OCI-LY3 (cell line): ENCODE data around the gene YWHAE.
"Not testable (repeated sequence)": the region's sequence is repeated elsewhere in the genome, so short reads cannot be mapped to it uniquely, and the experiment has no call there.

Experiments
- H2AFZ ChIP-seq: fragments of 200-600, 300-600 bp; shearing (Covaris generic); 2 replicates; pipeline ENCODE4 v1.6.0; 2014; ENCODE audit warnings: antibody characterized with exemption, low read depth, low read length
- H3K27ac ChIP-seq: fragments of 200-600, 300-600 bp; sonication (generic); 2 replicates; pipeline ENCODE4 v1.5.1; 2014; ENCODE audit warnings: mild to moderate bottlenecking, low read length, moderate library complexity, mixed read lengths
- H3K27me3 ChIP-seq: fragments of 200-600, 300-600 bp; sonication (generic); 2 replicates; pipeline ENCODE4 v1.6.1; 2014; ENCODE audit warnings: low read depth, low read length, mixed read lengths
- H3K36me3 ChIP-seq: fragments of 200-600, 300-600 bp; sonication (generic); replicated peaks from 2 replicates; pipeline ENCODE3; 2014; ENCODE audit warnings: low read depth, low read length, mixed read lengths
- H3K4me1 ChIP-seq: fragments of 300-600, 200-600 bp; sonication (generic); 2 replicates; pipeline ENCODE4 v1.6.1; 2014; ENCODE audit warnings: low read length, mixed read lengths
- H3K4me2 ChIP-seq: fragments of 200-600, 300-600 bp; sonication (generic); 2 replicates; pipeline ENCODE4 v1.6.1; 2014; ENCODE audit warnings: low read length, mixed read lengths
- H3K4me3 ChIP-seq: fragments of 300-600, 200-600 bp; sonication (generic); 2 replicates; pipeline ENCODE4 v1.5.1; 2014; ENCODE audit warnings: antibody characterized with exemption, mild to moderate bottlenecking, low read length, moderate library complexity
- H3K79me2 ChIP-seq: fragments of 300-600, 200-600 bp; shearing (Covaris generic); 2 replicates; pipeline ENCODE4 v1.6.1; 2014; ENCODE audit warnings: mild to moderate bottlenecking, low read length, mixed read lengths
- H3K9ac ChIP-seq: fragments of 300-600, 200-600 bp; shearing (Covaris generic); 2 replicates; pipeline ENCODE4 v1.6.0; 2014; ENCODE audit warnings: mild to moderate bottlenecking, low read length, moderate library complexity
- H3K9me3 ChIP-seq: fragments of 200-600, 300-600 bp; shearing (Covaris generic); 2 replicates; pipeline ENCODE4 v1.6.1; 2014; ENCODE audit warnings: low read length, mixed read lengths; ENCODE audit not compliant: insufficient read depth
- H4K20me1 ChIP-seq: fragments of 200-600, 300-600 bp; sonication (generic); 2 replicates; pipeline ENCODE4 v1.6.1; 2016; ENCODE audit warnings: low read length, mixed read lengths; ENCODE audit not compliant: insufficient read depth
- EZH2phosphoT487 ChIP-seq: fragments of 200-600 bp; shearing (Covaris generic); IDR thresholded peaks from 2 replicates; pipeline ENCODE4 v1.6.1; 2018; ENCODE audit warnings: antibody characterized with exemption, mixed run types, low read depth
- TF ChIP-seq, protein P1 (sequence below): fragments of 200-600, 300-600 bp; sonication (generic); IDR thresholded peaks from 2 replicates; pipeline ENCODE4 v1.5.1; 2014; ENCODE audit warnings: antibody characterized with exemption, low read length, low read depth

YWHAE gene

GRCh38 chr17:1421470-1421869 lies 21.4 kb upstream of the YWHAE start:
- Histone ChIP-seq H2AFZ (no peak overlapping the region), H4K20me1 (no peaks in the 10 kb centered on the region), H3K9me3 (no peaks in the 10 kb centered on the region), H3K4me3 (no peak overlapping the region), H3K9ac (no peak overlapping the region), H3K4me2 (no peak overlapping the region), H3K36me3 (peaks cover 16% of the 10 kb centered on the region), H3K27me3 (no peaks in the 10 kb centered on the region), H3K4me1 (no peaks in the 10 kb centered on the region), H3K27ac (no peak overlapping the region), H3K79me2 (peaks cover 12% of the 10 kb centered on the region)
- no peak for TF ChIP-seq EZH2phosphoT487
- TF ChIP-seq, protein P1, sequence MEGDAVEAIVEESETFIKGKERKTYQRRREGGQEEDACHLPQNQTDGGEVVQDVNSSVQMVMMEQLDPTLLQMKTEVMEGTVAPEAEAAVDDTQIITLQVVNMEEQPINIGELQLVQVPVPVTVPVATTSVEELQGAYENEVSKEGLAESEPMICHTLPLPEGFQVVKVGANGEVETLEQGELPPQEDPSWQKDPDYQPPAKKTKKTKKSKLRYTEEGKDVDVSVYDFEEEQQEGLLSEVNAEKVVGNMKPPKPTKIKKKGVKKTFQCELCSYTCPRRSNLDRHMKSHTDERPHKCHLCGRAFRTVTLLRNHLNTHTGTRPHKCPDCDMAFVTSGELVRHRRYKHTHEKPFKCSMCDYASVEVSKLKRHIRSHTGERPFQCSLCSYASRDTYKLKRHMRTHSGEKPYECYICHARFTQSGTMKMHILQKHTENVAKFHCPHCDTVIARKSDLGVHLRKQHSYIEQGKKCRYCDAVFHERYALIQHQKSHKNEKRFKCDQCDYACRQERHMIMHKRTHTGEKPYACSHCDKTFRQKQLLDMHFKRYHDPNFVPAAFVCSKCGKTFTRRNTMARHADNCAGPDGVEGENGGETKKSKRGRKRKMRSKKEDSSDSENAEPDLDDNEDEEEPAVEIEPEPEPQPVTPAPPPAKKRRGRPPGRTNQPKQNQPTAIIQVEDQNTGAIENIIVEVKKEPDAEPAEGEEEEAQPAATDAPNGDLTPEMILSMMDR, result no peak

DNA sequence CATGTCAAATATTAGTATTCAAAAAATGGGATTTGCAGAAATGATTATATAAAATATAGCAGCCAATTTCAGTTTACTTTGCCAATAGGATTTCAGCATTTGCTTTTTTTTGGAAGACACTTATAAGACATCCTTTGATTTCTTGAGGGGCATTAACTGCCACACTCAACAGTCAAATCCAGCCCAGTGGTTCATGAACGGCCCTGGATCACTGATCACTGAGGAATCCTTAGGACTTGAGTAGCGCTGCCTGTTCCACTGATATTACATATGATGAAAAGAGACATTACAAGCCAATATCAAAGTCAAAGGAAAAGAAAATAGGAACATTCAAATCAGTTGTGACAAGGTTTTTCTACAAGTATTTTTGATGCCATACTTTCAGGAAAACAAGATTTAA lies 21.0 kb upstream of the YWHAE start:
- H3K36me3 ChIP-seq, result peaks cover 16% of the 10 kb centered on the region
- no peak overlapping the region for H3K27ac ChIP-seq
- peaks cover 7% of the 10 kb centered on the region for H3K79me2 ChIP-seq

DNA sequence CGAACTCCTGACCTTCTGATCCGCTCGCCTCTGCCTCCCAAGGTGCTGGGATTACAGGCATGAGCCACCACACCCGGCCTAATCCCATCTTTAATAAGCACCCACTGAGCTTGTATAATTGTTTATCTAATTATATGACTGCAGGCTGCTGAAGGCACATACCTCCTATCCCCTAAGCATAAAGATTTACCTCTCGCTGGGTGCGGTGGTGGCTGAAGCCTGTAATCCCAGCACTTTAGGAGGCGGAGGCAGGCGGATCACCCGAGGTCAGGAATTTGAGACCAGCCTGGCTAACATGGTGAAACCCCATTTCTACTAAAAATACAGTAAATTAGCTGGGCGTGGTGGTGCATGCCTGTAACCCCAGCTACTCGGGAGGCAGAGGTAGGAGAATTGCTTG lies 20.1 kb upstream of the YWHAE start:
- H3K4me2 ChIP-seq, result no peak overlapping the region
- no peak overlapping the region for H3K27ac ChIP-seq
- no peaks in the 10 kb centered on the region for H3K79me2 ChIP-seq
- H3K9ac ChIP-seq, result no peak overlapping the region
- no peak for TF ChIP-seq EZH2phosphoT487
- TF ChIP-seq, protein P1, result no peak
- H2AFZ ChIP-seq, result no peak overlapping the region
- peaks cover 12% of the 10 kb centered on the region for H3K36me3 ChIP-seq
- H3K9me3 ChIP-seq, result no peaks in the 10 kb centered on the region
- H3K27me3 ChIP-seq, result no peaks in the 10 kb centered on the region
- H3K4me1 ChIP-seq, result no peaks in the 10 kb centered on the region
- H4K20me1 ChIP-seq, result no peaks in the 10 kb centered on the region
- no peak overlapping the region for H3K4me3 ChIP-seq

More for the DNA sequence above, 21.0 kb upstream of the YWHAE start:
- Histone ChIP-seq H3K4me1 (no peaks in the 10 kb centered on the region), H2AFZ (no peak overlapping the region), H3K9me3 (no peaks in the 10 kb centered on the region), H4K20me1 (no peaks in the 10 kb centered on the region), H3K27me3 (no peaks in the 10 kb centered on the region), H3K9ac (no peak overlapping the region), H3K4me2 (no peak overlapping the region), H3K4me3 (no peak overlapping the region)
- TF ChIP-seq, protein P1, result no peak
- no peak for TF ChIP-seq EZH2phosphoT487

DNA sequence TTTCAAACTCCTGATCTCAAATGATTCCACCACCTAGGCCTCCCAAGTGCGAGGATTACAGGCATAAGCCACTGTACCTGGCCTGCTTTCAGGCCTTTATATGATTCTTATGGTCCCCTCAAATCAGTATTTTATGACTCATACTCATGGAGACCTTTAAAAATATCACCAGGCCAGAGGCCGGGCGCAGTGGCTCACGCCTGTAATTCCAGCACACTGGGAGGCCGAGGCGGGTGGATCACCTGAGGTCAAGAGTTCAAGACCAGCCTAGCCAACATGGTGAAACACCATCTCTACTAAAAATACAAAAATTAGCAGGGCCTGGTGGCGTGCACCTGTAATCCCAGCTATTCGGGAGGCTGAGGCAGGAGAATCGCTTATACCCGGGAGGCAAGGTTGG lies 18.5 kb upstream of the YWHAE start:
- H2AFZ ChIP-seq, H3K4me3 ChIP-seq, H3K4me2 ChIP-seq, H3K27me3 ChIP-seq, H3K79me2 ChIP-seq, H3K27ac ChIP-seq, H3K4me1 ChIP-seq, H3K9ac ChIP-seq, H4K20me1 ChIP-seq, H3K9me3 ChIP-seq: not testable (repeated sequence)
- H3K36me3 ChIP-seq, result peaks cover 12% of the 10 kb centered on the region

- H2AFZ ChIP-seq, result no peak overlapping the region
- H3K4me2 ChIP-seq, result no peak overlapping the region
- no peaks in the 10 kb centered on the region; the same call in 1 of the 2 replicates for H3K4me1 ChIP-seq
- H3K79me2 ChIP-seq, result no peaks in the 10 kb centered on the region
- TF ChIP-seq, protein P1, result no peak
- no peak for TF ChIP-seq EZH2phosphoT487
- no peak overlapping the region for H3K27ac ChIP-seq
- peaks cover 3% of the 10 kb centered on the region for H3K36me3 ChIP-seq
- no peaks in the 10 kb centered on the region for H4K20me1 ChIP-seq
- H3K9me3 ChIP-seq, result no peaks in the 10 kb centered on the region
- no peaks in the 10 kb centered on the region for H3K27me3 ChIP-seq
- H3K9ac ChIP-seq, result no peak overlapping the region
- H3K4me3 ChIP-seq, result no peak overlapping the region
These were observed 16.4 kb upstream of the YWHAE start for GRCh38 chr17:1416414-1416813.
